Kidney (tissue), 14 donors: Measurements from ENCODE around the gene CCBE1. TPM values are rescaled to one million over a fixed set of nuclear protein-coding genes. Genes with fewer than 3 reads are reported as not detected.
"Not testable (repeated sequence)": the region's sequence is repeated elsewhere in the genome, so short reads cannot be mapped to it uniquely, and the experiment has no call there.

Experiments used
- DNase-seq, 5 donors: peaks; one replicate each; pipeline ENCODE4 v3.0.0-alpha.2; 2013 to 2020
- FAIRE-seq: peaks from 2 replicates; lab custom pipeline; 2012; peaks lifted over from hg19 to GRCh38; lab: Jason Lieb, UNC
- H3K27ac ChIP-seq, 2 donors: one replicate each; pipeline ENCODE4 v1.7.0; 2013; ENCODE audit warnings: low read depth in 2 of 2, low read length in 2 of 2, inconsistent platforms in 1 of 2
- H3K27me3 ChIP-seq: one replicate; pipeline ENCODE4 v1.7.1; 2013; ENCODE audit warnings: low read length, inconsistent platforms; ENCODE audit not compliant: control insufficient read depth, insufficient read depth
- H3K36me3 ChIP-seq, 3 donors: one replicate each; pipeline versions ENCODE4 v1.7.0 to v1.7.1; 2013; ENCODE audit warnings: low read length in 3 of 3, control low read depth in 1 of 3, inconsistent platforms in 1 of 3; ENCODE audit not compliant: insufficient read depth in 3 of 3, control insufficient read depth in 2 of 3
- H3K4me1 ChIP-seq, 3 donors: one replicate each; pipeline versions ENCODE4 v1.7.0 to v1.7.1; 2013; ENCODE audit warnings: low read length in 3 of 3, inconsistent platforms in 1 of 3, low read depth in 1 of 3; ENCODE audit not compliant: control insufficient read depth in 2 of 3, insufficient read depth in 2 of 3
- H3K4me3 ChIP-seq, 3 donors: one replicate each; pipeline versions ENCODE4 v1.7.0 to v1.8.1; 2013; ENCODE audit warnings: low read length in 3 of 3, control low read depth in 1 of 3, inconsistent platforms in 1 of 3
- H3K9ac ChIP-seq, 3 donors: one replicate each; pipeline versions ENCODE4 v1.7.0 to v1.7.1; 2013; ENCODE audit warnings: low read length in 3 of 3, control low read depth in 1 of 3, inconsistent platforms in 1 of 3
- H3K9me3 ChIP-seq, 3 donors: one replicate each; pipeline versions ENCODE4 v1.7.0 to v1.7.1; 2013; ENCODE audit warnings: low read length in 3 of 3, control low read depth in 1 of 3, inconsistent platforms in 1 of 3; ENCODE audit not compliant: control insufficient read depth in 2 of 3, insufficient read depth in 1 of 3
- CTCF ChIP-seq: IDR thresholded peaks from 3 replicates; pipeline ENCODE4 v1.5.1; 2012; ENCODE audit warnings: mild to moderate bottlenecking, moderate library complexity, borderline replicate concordance; ENCODE audit not compliant: insufficient read depth; ENCODE audit errors: extremely low read depth
- intact Hi-C: fragments of 100-400 bp; cut with DNase I; formaldehyde crosslinking; loops from one replicate; pipeline ENCODE4 v1.11.1; 2022
- polyA plus RNA-seq: library from polyadenylated mRNA; stranded (reverse); fragments of 350-450 nt; fragmentation: Illumina TruSeq; extraction: RNeasy Lipid Tissue Mini Kit (QIAGEN cat#74804); gene quantifications from one replicate; pipeline ENCODE4 v1.2.3, GENCODE V29; 2014; ENCODE audit warnings: low read depth, low replicate concordance; ENCODE audit not compliant: insufficient read depth
- total RNA-seq: library from RNA; stranded (reverse); fragmentation: NEBNext Ultra II Directional; extraction: Animal tissue kit (Norgen Biotek cat#: 25700); gene quantifications from one replicate; pipeline ENCODE4 v1.2.1, GENCODE V29; 2021
- donor health status: control.
- donor health status: control.
- donor health status: control.
- donor health status: control.
- donor health status: control.
- donor health status: DM: yes; HTN: yes; CAD: no.
- donor health status: Normal renal cell carcinoma (clear cell type).

The CCBE1 gene
- total and polyA plus RNA-seq, 2 donors from 2014 or later = 1.8 to 2.2 TPM

GRCh38 chr18:59742325-59743111 lies 45.3 kb upstream of the CCBE1 start:
- Histone ChIP-seq H3K9ac (no peak overlapping the region), H3K36me3 (no peaks in the 10 kb centered on the region), H3K27me3 (no peaks in the 10 kb centered on the region), H3K27ac (no peak overlapping the region), H3K9me3 (peaks cover 0 to 8% (median 3%) of the 10 kb centered on the region in 3 donors), H3K4me1 (no peaks in the 10 kb centered on the region), H3K4me3 (no peak overlapping the region)
- intact Hi-C loops = no loop called here
- no peak for TF ChIP-seq CTCF
- DNase-seq = no peak
- FAIRE-seq = no peak

- intact Hi-C loops = no loop called here
Measured at GRCh38 chr18:59740141-59740540, 42.9 kb upstream of the CCBE1 start.

GRCh38 chr18:59737776-59738300 lies 40.6 kb upstream of the CCBE1 start:
- no peaks in the 10 kb centered on the region for H3K27me3 ChIP-seq
- no peak overlapping the region for H3K9ac ChIP-seq
- H3K4me1 ChIP-seq = no peaks in the 10 kb centered on the region
- intact Hi-C loops = no loop called here
- FAIRE-seq = no peak
- peak in 3 of 5 donors; percentile 22 to 48 (median 42) for DNase-seq
- TF ChIP-seq CTCF = no peak
- H3K4me3 ChIP-seq = no peak overlapping the region
- H3K36me3 ChIP-seq = no peaks in the 10 kb centered on the region
- H3K9me3 ChIP-seq = peaks cover 0 to 8% (median 3%) of the 10 kb centered on the region in 3 donors
- no peak overlapping the region for H3K27ac ChIP-seq

More at GRCh38 chr18:59740141-59740540, 42.9 kb upstream of the CCBE1 start:
- FAIRE-seq (no peak), DNase-seq (no peak)
- no peaks in the 10 kb centered on the region for H3K36me3 ChIP-seq
- H3K9ac ChIP-seq = no peak overlapping the region
- peaks cover 0 to 8% (median 3%) of the 10 kb centered on the region in 3 donors for H3K9me3 ChIP-seq
- H3K27me3 ChIP-seq = no peaks in the 10 kb centered on the region
- no peaks in the 10 kb centered on the region for H3K4me1 ChIP-seq
- no peak overlapping the region for H3K27ac ChIP-seq
- no peak for TF ChIP-seq CTCF
- no peak overlapping the region for H3K4me3 ChIP-seq

GRCh38 chr18:59737335-59737734 lies 40.1 kb upstream of the CCBE1 start:
- H3K36me3 ChIP-seq, intact Hi-C loops, H3K4me3 ChIP-seq, H3K9ac ChIP-seq, H3K4me1 ChIP-seq, H3K27ac ChIP-seq, FAIRE-seq, DNase-seq, H3K27me3 ChIP-seq, H3K9me3 ChIP-seq: not testable (repeated sequence)
